GM21737 (cell line): ENCODE data around the gene DCDC2B.
"Not testable (repeated sequence)": the region's sequence is repeated elsewhere in the genome, so short reads cannot be mapped to it uniquely, and the experiment has no call there.

ENCODE experiments used
- ATAC-seq: cut with Tn5 transposase; IDR thresholded peaks from one replicate; pipeline ENCODE4 v1.9.1; 2021; ENCODE audit warnings: mild to moderate bottlenecking, moderate library complexity; ENCODE audit not compliant: unreplicated experiment

The DCDC2B gene

GRCh38 chr1:32255072-32256071 is 46.5 kb downstream of the DCDC2B start:
- ATAC-seq, result no peak

- no peak for ATAC-seq
Observed at GRCh38 chr1:32256473-32257226, 47.8 kb downstream of the DCDC2B start.

DNA sequence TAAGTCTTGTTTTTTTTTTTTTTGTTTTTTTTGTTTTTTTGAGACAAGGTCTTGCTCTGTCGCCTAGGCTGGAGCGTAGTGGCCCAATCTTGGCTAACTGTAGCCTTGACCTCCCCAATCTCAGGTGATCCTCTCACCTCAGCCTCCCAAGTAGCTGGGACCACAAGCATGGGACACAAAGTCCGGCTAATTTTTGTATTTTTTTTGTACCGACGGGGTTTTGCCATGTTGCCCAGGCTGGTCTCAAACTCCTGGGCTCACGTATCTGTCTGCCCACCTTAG is 48.3 kb downstream of the DCDC2B start:
- no peak for ATAC-seq

GRCh38 chr1:32263236-32263593 is 54.3 kb downstream of the DCDC2B start:
- not testable (repeated sequence) for ATAC-seq

- ATAC-seq, result no peak
Observed at GRCh38 chr1:32263744-32264143, 54.9 kb downstream of the DCDC2B start.
